IPS-18a (cell line): ENCODE data around the gene COL4A2.

Experiments used
- H3K27ac ChIP-seq: one replicate; pipeline ENCODE4 v1.5.1; 2013; ENCODE audit warnings: low read length
- H3K27me3 ChIP-seq: one replicate; pipeline ENCODE4 v1.6.1; 2013; ENCODE audit warnings: mild to moderate bottlenecking, low read length; ENCODE audit not compliant: control insufficient read depth, insufficient read depth
- H3K36me3 ChIP-seq: one replicate; pipeline ENCODE4 v1.6.1; 2013; ENCODE audit warnings: low read depth, low read length; ENCODE audit not compliant: control insufficient read depth
- H3K4me1 ChIP-seq: one replicate; pipeline ENCODE4 v1.6.1; 2013; ENCODE audit warnings: low read depth, low read length; ENCODE audit not compliant: control insufficient read depth
- H3K4me3 ChIP-seq: one replicate; pipeline ENCODE4 v1.5.1; 2013; ENCODE audit warnings: low read length
- H3K9ac ChIP-seq: one replicate; pipeline ENCODE4 v1.6.1; 2013; ENCODE audit warnings: mild to moderate bottlenecking, low read length, moderate library complexity
- H3K9me3 ChIP-seq: one replicate; pipeline ENCODE4 v1.6.1; 2013; ENCODE audit warnings: low read depth, low read length; ENCODE audit not compliant: control insufficient read depth

COL4A2 gene

GRCh38 chr13:110265341-110265681, 41.8 kb upstream of the COL4A2 start:
- H3K27ac ChIP-seq = no peak overlapping the region
- H3K4me1 ChIP-seq = peaks cover 47% of the 10 kb centered on the region
- H3K9me3 ChIP-seq = no peaks in the 10 kb centered on the region
- no peak overlapping the region for H3K4me3 ChIP-seq
- no peaks in the 10 kb centered on the region for H3K27me3 ChIP-seq
- H3K9ac ChIP-seq = no peak overlapping the region
- H3K36me3 ChIP-seq = no peaks in the 10 kb centered on the region

- H3K27me3 ChIP-seq = no peaks in the 10 kb centered on the region
- no peak overlapping the region for H3K4me3 ChIP-seq
- peaks cover 47% of the 10 kb centered on the region for H3K4me1 ChIP-seq
- no peak overlapping the region for H3K27ac ChIP-seq
- H3K9ac ChIP-seq = no peak overlapping the region
- H3K9me3 ChIP-seq = no peaks in the 10 kb centered on the region
- no peaks in the 10 kb centered on the region for H3K36me3 ChIP-seq
Measured at GRCh38 chr13:110265682-110266430, 41.2 kb upstream of the COL4A2 start.

- Histone ChIP-seq H3K36me3 (no peaks in the 10 kb centered on the region), H3K27ac (no peak overlapping the region), H3K27me3 (no peaks in the 10 kb centered on the region), H3K4me3 (no peak overlapping the region), H3K4me1 (peaks cover 44% of the 10 kb centered on the region), H3K9me3 (no peaks in the 10 kb centered on the region), H3K9ac (no peak overlapping the region)
Measured at GRCh38 chr13:110266431-110266809, 40.7 kb upstream of the COL4A2 start.

- Histone ChIP-seq H3K9ac (no peak overlapping the region), H3K9me3 (no peaks in the 10 kb centered on the region), H3K27ac (no peak overlapping the region), H3K36me3 (no peaks in the 10 kb centered on the region), H3K27me3 (no peaks in the 10 kb centered on the region), H3K4me3 (no peak overlapping the region), H3K4me1 (peaks cover 38% of the 10 kb centered on the region)
Measured at GRCh38 chr13:110266983-110267382, 40.1 kb upstream of the COL4A2 start.

GRCh38 chr13:110268061-110268460, 39.0 kb upstream of the COL4A2 start:
- no peak overlapping the region for H3K27ac ChIP-seq
- no peaks in the 10 kb centered on the region for H3K36me3 ChIP-seq
- no peak overlapping the region for H3K4me3 ChIP-seq
- H3K9ac ChIP-seq = no peak overlapping the region
- H3K4me1 ChIP-seq = peaks cover 31% of the 10 kb centered on the region
- H3K27me3 ChIP-seq = no peaks in the 10 kb centered on the region
- H3K9me3 ChIP-seq = no peaks in the 10 kb centered on the region

- Histone ChIP-seq H3K4me1 (peaks cover 31% of the 10 kb centered on the region), H3K4me3 (no peak overlapping the region), H3K36me3 (no peaks in the 10 kb centered on the region), H3K27me3 (no peaks in the 10 kb centered on the region), H3K9me3 (no peaks in the 10 kb centered on the region), H3K9ac (no peak overlapping the region), H3K27ac (no peak overlapping the region)
Measured at GRCh38 chr13:110268576-110269185, 38.4 kb upstream of the COL4A2 start.

- Histone ChIP-seq H3K4me1 (peaks cover 27% of the 10 kb centered on the region), H3K27ac (no peak overlapping the region), H3K4me3 (no peak overlapping the region), H3K27me3 (no peaks in the 10 kb centered on the region), H3K9me3 (no peaks in the 10 kb centered on the region), H3K36me3 (no peaks in the 10 kb centered on the region), H3K9ac (no peak overlapping the region)
Measured at GRCh38 chr13:110269509-110270185, 37.4 kb upstream of the COL4A2 start.

GRCh38 chr13:110270507-110270906, 36.6 kb upstream of the COL4A2 start:
- Histone ChIP-seq H3K36me3 (no peaks in the 10 kb centered on the region), H3K4me1 (peaks cover 19% of the 10 kb centered on the region), H3K27ac (no peak overlapping the region), H3K27me3 (no peaks in the 10 kb centered on the region), H3K4me3 (no peak overlapping the region), H3K9me3 (no peaks in the 10 kb centered on the region), H3K9ac (no peak overlapping the region)

- H3K4me3 ChIP-seq = no peak overlapping the region
Measured at GRCh38 chr13:110271313-110271712, 35.8 kb upstream of the COL4A2 start.

GRCh38 chr13:110272227-110272626, 34.9 kb upstream of the COL4A2 start:
- peaks cover 6% of the 10 kb centered on the region for H3K4me1 ChIP-seq
- H3K36me3 ChIP-seq = no peaks in the 10 kb centered on the region
- no peaks in the 10 kb centered on the region for H3K27me3 ChIP-seq
- H3K9ac ChIP-seq = no peak overlapping the region
- H3K4me3 ChIP-seq = no peak overlapping the region
- H3K9me3 ChIP-seq = no peaks in the 10 kb centered on the region
- H3K27ac ChIP-seq = no peak overlapping the region

More at GRCh38 chr13:110271313-110271712, 35.8 kb upstream of the COL4A2 start:
- no peak overlapping the region for H3K9ac ChIP-seq
- no peaks in the 10 kb centered on the region for H3K27me3 ChIP-seq
- no peaks in the 10 kb centered on the region for H3K9me3 ChIP-seq
- H3K4me1 ChIP-seq = peaks cover 11% of the 10 kb centered on the region
- H3K36me3 ChIP-seq = no peaks in the 10 kb centered on the region
- no peak overlapping the region for H3K27ac ChIP-seq

GRCh38 chr13:110272651-110273050, 34.4 kb upstream of the COL4A2 start:
- Histone ChIP-seq H3K36me3 (no peaks in the 10 kb centered on the region), H3K4me3 (no peak overlapping the region), H3K4me1 (peaks cover 6% of the 10 kb centered on the region), H3K9ac (no peak overlapping the region), H3K27ac (no peak overlapping the region), H3K27me3 (no peaks in the 10 kb centered on the region), H3K9me3 (no peaks in the 10 kb centered on the region)
